Fibroblast of pulmonary artery (primary cell): ENCODE results near the gene DDX39B.

Experiments used
- DNase-seq: peaks from one replicate; pipeline ENCODE4 v3.0.0-alpha.2; 2010; ENCODE audit warnings: low read depth
- H3K4me3 ChIP-seq: replicated peaks from 2 replicates; pipeline ENCODE4 v1.5.1; 2011; ENCODE audit warnings: low read depth, mild to moderate bottlenecking, control low read depth, low read length, moderate library complexity
- TF ChIP-seq, protein P1 (sequence below): IDR thresholded peaks from 2 replicates; pipeline ENCODE4 v1.5.1; 2011; ENCODE audit warnings: mild to moderate bottlenecking, control low read depth, low read length, inconsistent platforms; ENCODE audit errors: missing control alignments

The DDX39B gene

DNA sequence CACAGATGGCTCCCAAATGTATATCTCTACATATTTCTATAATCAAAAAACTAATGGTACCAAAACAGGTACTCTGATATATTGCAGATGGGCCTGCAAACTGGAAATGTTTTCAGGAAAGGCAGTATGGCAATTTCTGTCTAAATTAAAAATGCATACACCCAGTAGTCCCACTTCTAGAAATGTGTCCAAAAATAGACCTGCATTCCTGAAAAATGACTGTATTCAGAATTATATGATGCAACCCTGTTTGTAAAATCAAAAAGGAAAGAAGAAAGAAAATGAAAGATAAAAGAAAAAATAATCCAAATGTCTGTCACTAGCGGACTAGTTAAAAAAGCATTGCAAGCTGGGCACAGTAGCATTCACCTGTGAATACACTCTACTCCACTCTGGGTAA, 56.7 kb downstream of the DDX39B start:
- DNase-seq, result no peak
- no peak overlapping the region for H3K4me3 ChIP-seq
- TF ChIP-seq, protein P1, sequence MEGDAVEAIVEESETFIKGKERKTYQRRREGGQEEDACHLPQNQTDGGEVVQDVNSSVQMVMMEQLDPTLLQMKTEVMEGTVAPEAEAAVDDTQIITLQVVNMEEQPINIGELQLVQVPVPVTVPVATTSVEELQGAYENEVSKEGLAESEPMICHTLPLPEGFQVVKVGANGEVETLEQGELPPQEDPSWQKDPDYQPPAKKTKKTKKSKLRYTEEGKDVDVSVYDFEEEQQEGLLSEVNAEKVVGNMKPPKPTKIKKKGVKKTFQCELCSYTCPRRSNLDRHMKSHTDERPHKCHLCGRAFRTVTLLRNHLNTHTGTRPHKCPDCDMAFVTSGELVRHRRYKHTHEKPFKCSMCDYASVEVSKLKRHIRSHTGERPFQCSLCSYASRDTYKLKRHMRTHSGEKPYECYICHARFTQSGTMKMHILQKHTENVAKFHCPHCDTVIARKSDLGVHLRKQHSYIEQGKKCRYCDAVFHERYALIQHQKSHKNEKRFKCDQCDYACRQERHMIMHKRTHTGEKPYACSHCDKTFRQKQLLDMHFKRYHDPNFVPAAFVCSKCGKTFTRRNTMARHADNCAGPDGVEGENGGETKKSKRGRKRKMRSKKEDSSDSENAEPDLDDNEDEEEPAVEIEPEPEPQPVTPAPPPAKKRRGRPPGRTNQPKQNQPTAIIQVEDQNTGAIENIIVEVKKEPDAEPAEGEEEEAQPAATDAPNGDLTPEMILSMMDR, result no peak

DNA sequence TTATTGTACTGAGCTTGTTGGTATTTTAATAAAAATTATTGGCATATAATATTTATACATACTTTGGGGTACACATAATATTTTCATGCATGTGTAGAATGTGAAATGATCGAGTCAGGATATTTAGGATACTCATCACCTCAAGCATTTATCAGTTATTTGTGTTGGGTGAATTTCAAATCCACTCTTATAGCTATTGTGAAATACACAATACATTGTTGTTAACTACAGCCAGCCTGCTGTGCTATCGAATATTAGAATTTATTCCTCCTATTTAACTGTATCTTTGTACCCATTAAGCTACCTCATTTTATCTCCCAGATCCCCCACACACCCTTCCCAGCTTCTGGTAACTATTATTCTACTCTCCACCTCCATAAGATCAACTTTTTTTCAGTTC, 58.4 kb downstream of the DDX39B start:
- H3K4me3 ChIP-seq, result no peak overlapping the region
- no peak for DNase-seq
- TF ChIP-seq, protein P1, result no peak

DNA sequence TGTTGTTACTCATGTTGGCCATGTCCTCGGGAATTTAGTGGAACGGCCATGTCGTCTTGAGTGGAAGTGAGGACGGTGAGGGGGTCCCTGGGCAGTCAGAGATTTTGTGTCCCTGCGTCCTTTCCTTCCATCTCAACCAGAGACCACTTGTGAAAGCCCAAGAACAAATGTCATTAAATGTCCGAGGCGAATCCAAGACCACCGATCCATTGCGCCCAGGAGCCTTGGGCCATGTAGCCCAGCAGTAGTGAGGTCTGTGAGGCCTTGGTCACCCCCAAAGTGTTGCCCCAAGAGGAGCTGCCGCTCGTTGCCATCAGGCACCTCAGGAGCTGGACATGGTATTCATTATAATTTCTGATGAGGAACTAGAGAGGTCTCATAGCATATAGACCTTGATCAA, 61.2 kb downstream of the DDX39B start:
- TF ChIP-seq, protein P1, result no peak
- DNase-seq, result no peak
- no peak overlapping the region for H3K4me3 ChIP-seq
